NB4 (cell line): ENCODE measurements around the gene ADAM12.

Experiments used
- CTCF ChIP-seq: IDR thresholded peaks from one replicate; pipeline ENCODE4 v1.5.1; 2012; ENCODE audit warnings: low read depth, low read length
- MAX ChIP-seq: IDR thresholded peaks from 2 replicates; pipeline ENCODE4 v1.6.1; 2011; ENCODE audit warnings: low read depth, low read length
- POLR2A ChIP-seq: IDR thresholded peaks from 2 replicates; pipeline ENCODE4 v1.6.1; 2011; ENCODE audit warnings: mild to moderate bottlenecking; ENCODE audit not compliant: insufficient read length; ENCODE audit errors: extremely low read depth

- TF ChIP-seq CTCF, result no peak
- no peak for TF ChIP-seq MAX
- no peak for TF ChIP-seq POLR2A
Observed at GRCh38 chr10:126118476-126118875, 269.8 kb downstream of the ADAM12 start.
